Right renal cortex interstitium (tissue), 3 donors: ENCODE results near the gene PLEKHG5. TPM values are rescaled to one million over a fixed set of nuclear protein-coding genes. Genes with fewer than 3 reads are reported as not detected.
"Not testable (repeated sequence)": the region's sequence is repeated elsewhere in the genome, so short reads cannot be mapped to it uniquely, and the experiment has no call there.

Experiments used
- DNase-seq, 3 donors: peaks; one replicate each; pipeline ENCODE4 v3.0.0-alpha.2; 2013; ENCODE audit warnings: low read depth in 3 of 3, low spot score in 2 of 3
- polyA plus RNA-seq, 3 donors: library from polyadenylated mRNA; unstranded; fragments of 120-200 nt; gene quantifications; one replicate each; pipeline ENCODE4 v1.2.1, GENCODE V29; 2013; ENCODE audit not compliant: insufficient read length in 3 of 3

The PLEKHG5 gene
- polyA plus RNA-seq, 3 donors: 9.1 to 11.1 (median 10.2) TPM

DNA sequence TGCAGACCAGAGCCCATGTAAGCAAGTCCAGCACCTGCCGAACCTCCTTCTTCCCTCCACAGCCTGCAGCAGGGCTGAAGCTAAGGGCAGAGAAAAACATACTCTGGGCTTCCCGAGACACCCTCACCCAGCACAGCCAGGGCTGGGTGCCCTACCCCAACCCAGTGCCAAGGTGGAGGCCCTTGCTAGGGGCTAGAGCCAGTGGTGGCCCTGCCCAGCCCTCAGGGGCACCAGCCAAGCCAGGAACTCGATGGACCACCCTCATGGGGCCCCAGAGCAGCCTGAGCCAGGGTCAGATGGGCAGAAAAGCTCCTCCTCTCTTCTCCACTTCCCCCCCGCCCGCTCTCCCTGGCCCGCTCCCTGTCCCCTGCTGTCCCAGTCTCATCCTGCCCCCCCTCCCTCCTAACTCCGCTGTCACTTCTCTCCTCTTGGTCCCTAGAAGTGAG, 41.4 kb downstream of the PLEKHG5 start:
- no peak for DNase-seq

DNA sequence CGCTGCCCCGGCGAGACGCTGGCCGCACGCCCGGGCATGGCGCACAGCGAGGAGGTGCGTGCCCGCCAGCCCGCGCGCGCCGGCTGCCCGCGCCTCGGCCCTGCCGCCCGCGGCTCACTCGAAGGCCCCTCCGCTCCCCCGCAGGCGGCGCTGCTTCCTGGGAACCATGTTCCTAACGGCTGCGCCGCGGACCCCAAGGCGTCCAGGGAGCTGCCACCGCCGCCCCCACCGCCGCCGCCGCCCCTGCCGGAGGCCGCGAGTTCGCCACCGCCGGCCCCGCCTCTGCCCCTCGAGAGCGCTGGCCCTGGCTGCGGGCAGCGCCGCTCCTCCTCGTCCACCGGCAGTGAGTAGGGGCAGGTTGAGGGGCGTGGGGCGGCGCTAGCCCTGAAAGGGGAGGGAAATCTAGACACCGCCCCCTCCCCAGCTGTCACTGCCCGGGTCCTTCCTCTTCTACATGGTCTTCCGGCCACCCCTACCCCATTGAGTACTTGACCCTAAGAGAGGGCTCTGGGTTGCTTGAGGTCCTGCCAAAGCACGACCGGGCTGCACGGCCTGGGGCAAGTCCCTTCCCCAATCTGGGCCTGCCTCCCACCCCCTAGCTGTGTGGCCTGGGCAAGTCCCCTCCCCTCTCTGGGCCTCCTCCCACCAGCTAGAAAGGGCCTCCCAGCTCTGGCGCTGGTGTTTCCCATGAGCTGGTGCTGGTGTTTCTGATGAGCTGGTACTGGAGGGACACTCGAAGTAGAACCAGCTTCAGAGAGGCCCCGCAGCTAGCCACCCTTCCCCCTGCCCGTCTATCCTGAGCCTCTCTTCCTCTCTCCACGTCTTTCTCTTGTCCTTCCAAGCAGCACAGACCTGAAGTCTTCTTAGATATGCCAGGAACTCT, 42.5 kb downstream of the PLEKHG5 start:
- no peak for DNase-seq

DNA sequence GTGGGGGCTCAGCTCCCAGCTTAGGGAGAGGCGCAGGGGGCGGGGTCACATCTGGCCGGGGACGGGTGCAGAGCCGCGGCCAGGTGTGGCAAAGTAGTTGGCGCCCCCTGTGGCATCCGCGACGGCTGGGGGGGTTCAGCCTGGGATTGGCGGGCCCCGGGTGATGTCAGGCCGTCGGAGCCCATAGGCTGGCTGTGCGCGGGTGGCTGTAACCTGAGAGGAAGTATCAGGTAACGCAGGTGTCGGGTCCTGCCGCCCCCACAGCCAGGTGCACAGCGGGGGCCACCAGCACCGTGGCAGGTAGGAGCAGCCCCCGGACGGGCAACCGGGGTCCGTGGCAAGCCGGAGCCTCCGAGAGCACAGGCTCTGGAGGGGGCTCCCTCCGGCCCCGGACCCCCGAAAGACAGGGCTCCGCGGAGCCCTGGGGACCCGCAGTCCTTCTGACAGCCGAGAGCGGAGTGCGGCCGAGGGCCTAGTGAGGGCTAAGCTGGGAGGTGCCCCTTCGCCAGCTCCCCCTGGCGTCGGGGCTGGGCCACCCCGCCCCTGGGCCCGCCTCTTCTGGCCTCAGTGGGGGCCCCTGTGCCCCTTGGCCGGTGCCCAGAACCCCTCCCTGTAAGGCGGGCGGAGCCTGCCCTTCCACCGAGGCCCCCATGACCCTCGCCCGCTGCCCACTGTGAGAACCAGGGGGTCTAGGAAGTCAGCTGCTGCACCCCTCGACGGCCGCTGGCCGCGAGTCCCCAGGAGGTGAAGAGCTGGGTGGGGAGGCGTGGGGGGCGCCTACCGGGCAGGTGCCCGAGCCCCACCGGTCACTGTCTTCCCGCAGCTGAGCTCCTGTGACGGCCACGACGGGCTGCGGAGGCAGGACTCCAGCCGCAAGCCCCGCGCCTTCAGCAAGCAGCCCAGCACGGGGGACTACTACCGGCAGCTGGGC, 43.4 kb downstream of the PLEKHG5 start:
- DNase-seq: no peak

DNA sequence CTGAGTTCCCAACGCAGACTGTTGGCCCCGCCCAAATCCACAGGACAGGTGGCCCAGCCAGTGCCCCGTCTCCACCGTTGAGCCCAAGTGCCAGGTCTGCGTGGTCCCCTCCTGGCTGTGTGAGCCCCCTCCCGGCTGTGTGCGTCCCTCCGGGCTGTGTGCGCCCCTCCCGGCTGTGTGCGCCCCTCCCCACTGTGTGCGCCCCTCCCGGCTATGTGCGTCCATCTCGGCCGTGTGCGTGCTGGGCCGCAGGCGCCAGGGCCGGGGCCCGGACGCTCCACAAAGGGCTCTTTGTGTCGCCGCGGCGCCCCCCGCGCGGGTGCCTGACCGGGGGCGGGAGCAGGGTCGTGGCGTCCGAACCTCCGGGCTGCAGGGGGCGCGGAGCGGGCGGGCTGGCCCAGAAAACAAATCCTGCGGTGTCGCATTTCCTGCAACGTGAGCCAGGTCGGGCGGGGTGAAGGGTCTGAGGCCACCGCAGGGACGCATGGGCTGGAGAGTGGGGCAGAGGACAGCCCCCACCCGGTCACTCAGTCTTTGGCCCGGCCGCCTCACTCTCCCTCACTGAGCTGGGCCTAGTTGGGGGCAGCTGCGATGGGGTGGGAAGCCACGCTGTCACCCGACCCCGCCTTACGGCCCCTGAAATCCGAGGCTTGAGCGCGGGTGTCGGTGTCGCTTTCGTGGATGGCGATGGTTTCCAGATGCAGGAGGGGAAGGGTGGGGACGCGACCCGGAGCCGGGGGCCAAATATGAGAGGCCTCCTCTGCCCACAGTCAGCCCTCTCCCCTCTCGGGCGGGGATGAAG, 44.2 kb downstream of the PLEKHG5 start:
- no peak for DNase-seq

DNA sequence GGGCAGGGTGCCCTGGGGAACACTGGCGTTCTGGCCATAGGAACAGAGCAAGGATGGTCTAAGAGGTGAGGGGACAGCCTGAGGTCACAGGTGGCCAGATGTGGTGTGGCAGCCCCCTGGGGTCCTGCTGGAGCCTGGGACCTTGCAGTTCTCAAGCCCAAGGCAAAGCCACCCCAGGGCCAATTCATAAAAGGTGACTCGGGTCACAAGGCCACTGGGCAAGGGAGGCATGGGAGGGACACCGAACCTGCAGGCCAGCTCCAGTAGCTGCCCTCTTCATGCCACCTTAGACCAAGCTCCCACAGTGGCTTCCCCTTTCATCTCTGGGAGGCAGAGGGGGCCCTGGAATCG, 44.8 kb downstream of the PLEKHG5 start:
- DNase-seq: no peak

DNA sequence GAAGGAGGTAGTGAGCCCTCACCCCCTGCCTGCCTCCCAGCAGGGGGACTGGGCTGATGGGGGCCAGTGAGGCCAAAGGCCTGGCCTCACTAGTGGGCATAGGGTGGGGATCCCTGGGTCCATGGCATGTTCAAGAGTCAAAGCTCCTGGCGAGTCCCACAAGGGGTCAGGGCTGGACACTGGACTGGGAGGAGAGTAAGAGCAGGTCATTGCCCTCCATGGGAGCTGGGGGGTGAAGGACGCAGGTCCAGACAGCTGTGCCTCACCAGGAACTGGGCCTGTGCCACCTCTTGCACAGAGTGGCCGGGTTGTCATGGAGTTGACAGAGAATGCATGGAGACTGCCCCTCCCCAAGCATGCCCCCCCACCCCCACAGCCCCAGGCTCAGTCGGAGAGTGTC, 45.5 kb downstream of the PLEKHG5 start:
- DNase-seq: not testable (repeated sequence)

DNA sequence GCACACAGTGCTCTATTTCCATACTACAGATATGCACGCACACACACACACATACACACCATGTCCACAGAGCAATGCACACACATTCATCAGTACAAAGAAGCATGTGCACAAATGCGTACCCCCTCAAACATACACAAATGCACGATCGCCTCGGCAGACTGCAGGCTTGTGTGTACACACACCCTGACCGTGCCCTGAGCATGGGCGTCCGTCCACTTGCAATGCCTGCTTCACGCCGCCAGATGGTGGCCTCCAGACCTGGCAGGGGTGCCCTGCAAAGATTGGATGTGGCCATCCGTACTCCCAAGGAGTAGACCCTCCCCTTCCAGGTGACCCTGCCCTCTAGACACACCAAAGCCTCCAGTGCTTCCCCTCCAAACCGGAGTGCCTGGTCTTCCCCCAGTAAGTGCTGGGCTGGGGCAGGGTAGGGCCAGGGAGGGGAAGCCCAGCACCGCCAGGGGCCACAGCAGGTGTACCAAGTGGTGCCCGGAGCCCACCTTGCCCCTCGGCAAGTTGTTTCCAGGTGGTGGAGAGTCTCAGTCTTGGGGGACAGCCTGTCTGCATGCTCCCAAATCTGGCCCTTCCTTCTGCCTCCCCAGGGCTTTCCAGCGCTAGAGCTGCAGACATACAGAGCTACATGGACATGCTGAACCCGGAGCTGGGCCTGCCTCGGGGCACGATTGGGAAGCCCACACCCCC, 46.3 kb downstream of the PLEKHG5 start:
- no peak for DNase-seq

DNA sequence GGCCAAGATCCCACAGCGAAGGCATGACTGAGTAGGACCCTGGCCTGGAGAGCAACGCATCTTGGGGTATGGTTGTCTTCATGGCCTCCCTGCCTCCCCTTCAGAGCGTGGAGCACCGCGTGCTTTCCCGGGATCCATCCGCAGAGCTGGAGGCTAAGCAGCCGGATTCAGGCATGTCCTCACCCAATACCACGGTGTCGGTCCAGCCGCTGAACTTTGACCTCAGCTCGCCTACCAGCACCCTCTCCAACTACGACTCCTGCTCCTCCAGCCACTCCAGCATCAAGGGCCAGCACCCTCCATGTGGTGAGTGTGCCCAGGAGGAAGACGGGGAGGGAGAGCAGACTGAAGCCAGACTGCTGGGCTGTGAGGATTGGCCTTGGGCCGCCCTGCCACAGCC, 47.1 kb downstream of the PLEKHG5 start:
- DNase-seq: no peak

DNA sequence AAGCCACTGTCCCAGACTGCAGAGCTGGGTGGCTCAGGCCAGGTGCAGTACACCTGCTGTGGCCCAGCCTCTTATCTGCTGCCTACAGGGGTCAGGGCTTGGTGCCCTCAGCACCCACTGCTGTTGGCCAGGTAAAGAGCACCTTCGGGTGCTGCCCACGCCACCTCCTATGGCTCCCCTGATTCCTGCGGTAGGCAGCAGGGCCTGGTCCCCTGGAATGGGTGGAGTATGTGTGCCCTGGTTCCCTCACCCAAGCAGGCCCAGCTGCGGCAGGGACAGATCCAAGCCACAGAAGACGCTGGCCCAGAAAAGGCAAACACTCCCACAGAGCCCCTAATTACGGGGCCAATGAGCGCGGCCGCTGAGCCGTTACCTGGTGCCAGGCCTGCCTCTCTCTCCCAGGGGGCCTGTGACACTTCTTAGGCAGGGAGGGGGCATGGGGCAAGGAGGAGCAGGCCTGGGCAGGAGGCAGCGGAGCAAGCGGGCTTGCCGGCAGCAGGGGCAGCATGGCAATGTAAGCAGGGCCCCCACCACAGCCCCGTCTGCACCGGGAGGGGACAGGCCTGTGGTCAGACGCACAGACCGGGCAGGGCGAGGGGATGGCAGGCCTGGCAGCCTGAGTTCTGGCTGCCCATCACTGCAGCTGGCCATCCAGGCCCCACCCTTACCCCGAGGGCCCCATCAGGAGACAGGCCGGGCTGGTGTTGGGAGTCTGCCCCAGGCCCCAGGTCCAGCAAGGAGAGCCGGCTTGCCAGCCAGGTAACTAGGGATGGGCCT, 47.9 kb downstream of the PLEKHG5 start:
- DNase-seq: no peak

DNA sequence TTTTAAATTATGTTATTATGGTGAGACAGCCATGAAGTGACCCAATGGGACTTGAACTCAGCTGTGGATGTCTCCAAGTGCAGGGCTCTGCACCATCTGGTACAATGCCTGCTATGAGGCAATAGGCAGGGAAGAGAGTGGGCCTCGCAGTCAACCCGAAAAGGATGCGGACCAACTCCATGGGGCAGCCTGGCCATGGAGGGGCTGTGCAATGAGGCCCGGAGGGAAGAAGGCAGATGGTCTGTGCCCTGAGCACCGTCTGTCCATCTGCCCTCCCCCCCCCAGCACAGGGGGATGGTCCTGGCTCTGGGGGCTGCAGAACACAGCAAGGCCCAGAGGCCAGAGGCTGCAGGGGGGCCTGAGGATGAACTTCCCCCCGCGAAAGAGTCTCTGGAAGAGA, 49.9 kb downstream of the PLEKHG5 start:
- no peak for DNase-seq

DNA sequence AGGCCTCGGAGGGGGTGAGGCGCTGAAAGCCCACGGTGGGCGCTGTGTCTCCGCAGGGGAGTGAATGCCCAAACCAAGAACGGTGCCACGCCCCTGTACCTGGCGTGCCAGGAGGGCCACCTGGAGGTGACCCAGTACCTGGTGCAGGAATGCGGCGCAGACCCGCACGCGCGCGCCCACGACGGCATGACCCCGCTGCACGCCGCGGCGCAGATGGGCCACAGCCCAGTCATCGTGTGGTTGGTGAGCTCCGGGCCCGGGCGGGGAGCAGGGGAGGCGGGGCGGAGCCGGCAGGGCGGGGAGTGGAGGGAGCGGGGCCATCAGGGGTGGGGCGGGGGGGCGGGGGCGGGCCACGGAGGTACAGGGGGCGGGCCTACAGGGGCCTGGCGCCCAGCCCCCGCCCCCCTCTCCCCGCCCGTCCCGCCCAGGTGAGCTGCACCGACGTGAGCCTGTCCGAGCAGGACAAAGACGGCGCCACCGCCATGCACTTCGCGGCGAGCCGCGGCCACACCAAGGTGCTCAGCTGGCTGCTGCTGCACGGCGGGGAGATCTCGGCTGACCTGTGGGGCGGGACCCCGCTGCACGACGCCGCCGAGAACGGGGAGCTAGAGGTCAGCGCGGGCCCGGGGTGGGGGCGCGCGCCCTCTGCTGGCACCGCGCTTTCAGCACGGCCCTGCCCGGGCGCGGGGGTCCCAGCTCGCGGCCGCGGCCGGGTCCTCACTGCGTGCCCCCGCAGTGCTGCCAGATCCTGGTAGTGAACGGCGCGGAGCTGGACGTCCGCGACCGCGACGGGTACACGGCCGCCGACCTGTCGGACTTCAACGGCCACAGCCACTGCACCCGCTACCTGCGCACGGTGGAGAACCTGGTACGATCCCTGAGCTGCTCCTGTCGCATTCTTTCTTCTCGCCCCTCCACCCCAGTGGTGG, 51.0 kb downstream of the PLEKHG5 start:
- no peak for DNase-seq

DNA sequence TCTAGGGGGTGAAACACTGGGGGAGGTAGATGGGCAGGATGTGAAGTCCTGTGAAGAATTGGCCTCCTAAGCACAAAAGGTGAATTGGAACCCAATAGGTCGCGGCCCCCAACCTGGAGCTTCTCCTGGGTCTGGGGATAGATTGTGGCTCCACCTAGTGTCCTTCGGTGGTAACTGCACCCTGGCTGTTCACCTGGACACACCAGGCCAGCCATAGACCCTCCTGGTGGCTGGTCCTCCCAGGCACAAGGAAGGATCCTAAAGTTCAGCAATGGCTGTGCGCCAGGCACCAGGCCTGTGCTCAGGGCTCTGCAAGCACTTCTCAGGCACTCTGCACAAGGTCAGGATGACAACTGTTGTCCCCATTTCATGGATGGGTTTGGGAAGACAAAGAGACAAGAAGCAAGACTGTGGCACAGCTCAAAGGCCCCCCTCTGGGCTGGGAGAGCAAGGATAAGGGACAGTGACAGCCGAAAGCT, 53.4 kb downstream of the PLEKHG5 start:
- DNase-seq: no peak

DNA sequence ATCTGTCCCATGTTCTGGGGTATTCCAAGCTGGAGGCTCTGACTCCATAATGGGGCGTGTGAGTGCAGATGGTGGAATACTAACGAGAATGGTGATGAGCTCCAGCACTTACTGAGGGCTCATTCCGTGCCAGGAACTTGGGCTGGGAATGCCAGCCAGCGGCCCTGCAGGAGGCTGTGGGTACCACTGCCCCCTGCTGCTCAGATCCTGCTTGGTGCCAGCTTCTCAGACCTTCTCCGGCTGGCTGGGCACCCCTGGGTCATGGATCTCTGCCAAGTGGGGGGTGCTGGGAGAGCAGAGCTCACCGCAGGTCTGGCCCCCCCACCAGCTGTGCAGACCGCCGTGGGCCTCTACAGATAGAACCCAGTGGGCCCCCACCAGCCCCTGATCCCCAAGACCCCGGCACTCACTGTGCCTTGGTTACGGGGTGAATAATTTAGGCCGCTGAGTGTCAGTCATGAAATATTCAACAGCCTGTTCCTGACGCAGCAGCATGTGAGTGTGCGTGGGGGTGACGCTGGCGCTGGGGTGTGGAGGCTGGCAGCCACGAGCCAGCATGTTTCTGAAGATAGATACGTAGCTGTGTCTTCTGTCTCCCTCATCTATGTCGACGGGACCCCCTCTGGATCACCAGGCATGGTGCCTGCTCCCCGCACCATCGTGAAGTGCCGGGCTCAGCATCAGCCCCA, 54.3 kb downstream of the PLEKHG5 start:
- DNase-seq: not testable (repeated sequence)

DNA sequence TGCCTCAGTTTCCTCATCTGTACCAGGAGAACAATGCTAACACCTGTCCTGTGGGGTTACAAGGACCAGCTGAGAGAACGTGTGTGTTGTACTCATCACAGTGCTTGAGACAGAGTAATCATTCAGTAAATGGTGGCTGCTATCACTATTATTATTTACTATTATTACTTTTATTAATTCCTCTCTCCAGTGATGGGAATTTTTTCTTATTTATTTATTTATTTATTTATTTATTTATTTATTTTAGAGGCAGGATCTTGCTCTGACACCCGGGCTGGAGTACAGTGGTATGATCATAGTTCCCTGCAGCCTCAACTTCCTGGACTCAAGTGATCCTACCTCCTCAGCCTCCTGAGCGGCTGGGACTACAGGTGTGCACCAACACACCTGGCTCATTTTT, 55.2 kb downstream of the PLEKHG5 start:
- DNase-seq: not testable (repeated sequence)

DNA sequence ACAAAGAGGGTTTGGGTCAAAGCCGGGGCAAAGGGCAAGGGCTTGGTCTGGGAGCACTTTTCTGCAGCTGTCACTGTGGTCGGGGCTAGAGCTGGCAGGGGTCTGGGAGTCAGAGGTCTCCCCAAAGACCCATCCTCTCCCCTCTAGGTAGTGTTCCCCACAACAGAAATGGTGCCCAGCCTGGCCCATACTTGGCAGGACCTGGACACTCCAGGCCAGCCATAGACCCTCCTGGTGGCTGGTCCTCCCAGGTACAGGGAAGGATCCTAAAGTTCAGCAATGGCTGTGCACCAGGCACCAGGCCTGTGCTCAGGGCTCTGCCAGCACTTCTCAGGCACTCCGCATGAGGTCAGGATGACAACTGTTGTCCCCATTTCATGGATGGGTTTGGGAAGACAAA, 55.9 kb downstream of the PLEKHG5 start:
- no peak for DNase-seq

DNA sequence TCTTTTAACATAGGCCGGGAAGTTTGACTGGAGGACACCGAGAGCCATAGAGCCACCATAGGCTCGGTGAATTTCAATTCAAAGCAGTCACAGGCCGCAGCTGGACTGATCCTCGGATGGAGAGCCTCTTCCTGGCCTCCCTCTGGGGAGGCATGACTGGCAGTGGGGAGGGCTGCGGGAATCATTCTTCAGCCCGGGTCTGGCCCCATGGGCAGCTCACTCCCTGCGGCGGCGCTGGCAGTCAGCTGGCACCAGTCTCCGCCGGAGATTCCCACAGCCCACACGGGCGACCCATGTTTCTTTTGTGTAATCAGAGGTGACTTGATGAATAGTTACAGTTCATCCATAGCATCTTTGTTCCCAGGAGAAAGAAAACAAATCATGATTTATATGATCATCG, 56.3 kb downstream of the PLEKHG5 start:
- no peak for DNase-seq

DNA sequence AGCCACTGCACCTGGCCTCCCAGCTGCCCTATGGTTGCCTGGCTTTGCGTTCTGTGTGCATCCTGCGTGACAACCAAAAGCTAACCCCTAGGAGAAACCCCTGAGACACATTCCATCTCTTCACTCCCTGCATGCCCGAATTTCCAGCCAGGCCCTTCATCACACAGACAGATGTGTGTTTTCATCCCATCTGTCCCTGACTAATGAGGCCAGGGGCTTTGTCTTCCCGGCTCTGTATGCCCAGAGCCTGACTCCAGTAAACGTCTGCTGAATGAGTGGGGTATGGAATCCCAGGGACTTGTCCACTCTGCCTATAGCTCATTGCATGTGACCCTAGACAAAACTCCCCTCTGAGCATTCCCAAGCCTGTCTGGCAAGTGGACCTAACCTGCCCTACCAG, 57.3 kb downstream of the PLEKHG5 start:
- DNase-seq: no peak
